Stimulated activated naive CD4-positive, alpha-beta T cell (primary cell): ENCODE results near the gene ARPC5L.
"Not testable (repeated sequence)": the region's sequence is repeated elsewhere in the genome, so short reads cannot be mapped to it uniquely, and the experiment has no call there.

Experiments used
- DNase-seq, 6 experiments: peaks; one replicate each; lab custom pipeline; 2025; lab: John Stamatoyannopoulos, UW

ARPC5L gene

GRCh38 chr9:124894035-124894740, 32.3 kb downstream of the ARPC5L start:
- DNase-seq, result no peak

- peak; percentile 28 to 87 (median 62) for DNase-seq
Observed at GRCh38 chr9:124894741-124895170, 32.8 kb downstream of the ARPC5L start.

- no peak for DNase-seq
Observed at GRCh38 chr9:124897570-124898460, 35.9 kb downstream of the ARPC5L start.

- DNase-seq, result no peak
Observed at GRCh38 chr9:124899845-124900244, 37.9 kb downstream of the ARPC5L start.

GRCh38 chr9:124906966-124907365, 45.0 kb downstream of the ARPC5L start:
- DNase-seq, result no peak

- DNase-seq, result no peak
Observed at GRCh38 chr9:124908098-124908497, 46.2 kb downstream of the ARPC5L start.

GRCh38 chr9:124911766-124912165, 49.8 kb downstream of the ARPC5L start:
- no peak for DNase-seq

GRCh38 chr9:124913378-124913777, 51.4 kb downstream of the ARPC5L start:
- DNase-seq, result no peak

GRCh38 chr9:124914753-124915405, 52.9 kb downstream of the ARPC5L start:
- no peak for DNase-seq

GRCh38 chr9:124920394-124920793, 58.5 kb downstream of the ARPC5L start:
- DNase-seq, result not testable (repeated sequence)
